SIG-M5 (cell line): ENCODE results near the gene CCNI.
"Not testable (repeated sequence)": the region's sequence is repeated elsewhere in the genome, so short reads cannot be mapped to it uniquely, and the experiment has no call there.

Source experiments
- DNase-seq: peaks from one replicate; lab custom pipeline; 2025; lab: John Stamatoyannopoulos, UW

CCNI gene, protein sequence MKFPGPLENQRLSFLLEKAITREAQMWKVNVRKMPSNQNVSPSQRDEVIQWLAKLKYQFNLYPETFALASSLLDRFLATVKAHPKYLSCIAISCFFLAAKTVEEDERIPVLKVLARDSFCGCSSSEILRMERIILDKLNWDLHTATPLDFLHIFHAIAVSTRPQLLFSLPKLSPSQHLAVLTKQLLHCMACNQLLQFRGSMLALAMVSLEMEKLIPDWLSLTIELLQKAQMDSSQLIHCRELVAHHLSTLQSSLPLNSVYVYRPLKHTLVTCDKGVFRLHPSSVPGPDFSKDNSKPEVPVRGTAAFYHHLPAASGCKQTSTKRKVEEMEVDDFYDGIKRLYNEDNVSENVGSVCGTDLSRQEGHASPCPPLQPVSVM

DNA sequence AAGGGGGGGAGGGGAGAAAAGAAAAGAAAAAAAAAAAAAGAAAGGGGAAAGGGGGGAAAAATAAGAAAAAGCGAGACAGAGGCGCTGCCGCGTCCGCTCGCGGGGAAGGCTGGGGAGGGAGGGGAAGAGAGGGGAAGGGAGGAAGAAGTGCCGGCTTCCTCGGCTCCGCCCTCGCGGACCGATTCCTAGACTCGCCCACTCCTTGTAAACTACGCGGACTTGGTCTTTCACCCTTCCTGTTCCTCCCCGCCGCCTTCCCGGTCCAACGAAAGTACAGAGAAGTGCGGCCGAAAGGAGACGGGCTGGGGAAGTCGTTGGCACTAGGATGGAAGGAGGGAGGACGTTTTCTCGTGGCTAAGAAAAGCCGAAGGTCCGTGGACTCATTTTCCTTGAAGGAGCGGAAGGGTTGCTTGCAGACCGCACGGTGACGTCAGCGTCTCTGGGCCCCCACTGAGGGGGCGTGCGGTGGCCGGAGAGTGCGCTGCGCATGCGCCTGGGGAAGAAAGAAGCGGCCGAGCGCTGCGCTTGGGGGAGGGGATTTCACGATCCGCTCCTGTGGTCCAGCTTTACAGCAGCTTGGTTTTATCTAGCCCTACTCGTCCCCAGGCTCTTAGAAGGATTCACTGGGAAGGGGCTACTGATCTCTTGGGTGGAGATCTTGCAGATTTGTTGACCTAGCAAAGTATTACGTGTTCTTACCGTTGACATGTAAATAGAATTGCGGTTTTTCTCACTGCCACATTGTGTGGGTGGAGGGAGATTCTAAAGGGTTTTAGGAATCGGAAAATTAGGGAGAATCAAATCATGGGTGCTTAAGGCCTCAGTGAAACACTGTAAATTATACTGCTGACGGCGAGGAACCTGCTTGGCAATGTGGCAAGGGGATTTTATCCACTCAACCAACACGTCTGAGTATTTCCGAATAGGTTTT, at the start of gene CCNI:
Gene CCNI, minus strand, starts transcription at position 121 of the 931 bp plus-strand sequence. CDS start 9,627 bp downstream, outside the sequence.
- peak; percentile 33 for DNase-seq

DNA sequence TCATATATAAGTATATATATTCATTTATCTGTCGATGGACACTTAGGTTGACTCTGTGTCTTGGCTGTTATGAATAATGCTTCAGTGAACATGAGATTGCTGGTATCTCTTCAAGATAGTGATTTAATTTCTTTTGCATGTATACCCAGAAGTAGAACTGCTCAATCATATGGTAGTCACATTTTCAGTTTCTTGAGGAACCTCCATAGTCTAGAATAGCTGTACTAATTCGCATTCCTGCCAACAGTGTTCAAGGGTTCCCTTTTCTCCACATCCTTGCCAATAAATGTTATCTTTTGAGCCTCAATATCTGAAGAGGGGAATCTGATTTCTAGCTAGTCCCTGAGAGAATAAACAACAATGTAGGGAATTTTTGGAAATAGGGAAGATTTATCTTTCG, 48.8 kb upstream of the CCNI start:
- DNase-seq, result no peak

DNA sequence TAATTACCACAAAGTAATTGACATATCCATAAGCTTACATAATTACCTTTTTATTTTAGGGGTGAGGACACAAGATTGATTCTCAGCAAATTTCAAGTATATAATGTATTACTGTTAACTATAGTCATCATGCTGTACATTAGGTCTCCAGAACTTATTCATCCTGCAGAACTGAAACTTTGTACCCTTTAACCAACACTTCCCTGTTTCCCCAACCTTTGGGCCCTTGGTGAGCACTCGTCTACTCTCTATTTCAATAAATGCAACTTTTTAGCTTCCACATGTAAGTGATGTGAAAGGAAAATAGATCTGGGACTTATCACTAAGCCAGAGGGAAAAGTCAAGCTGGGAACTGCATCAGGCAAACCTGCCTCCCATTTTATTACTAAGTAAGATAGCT, 47.6 kb upstream of the CCNI start:
- DNase-seq, result no peak

DNA sequence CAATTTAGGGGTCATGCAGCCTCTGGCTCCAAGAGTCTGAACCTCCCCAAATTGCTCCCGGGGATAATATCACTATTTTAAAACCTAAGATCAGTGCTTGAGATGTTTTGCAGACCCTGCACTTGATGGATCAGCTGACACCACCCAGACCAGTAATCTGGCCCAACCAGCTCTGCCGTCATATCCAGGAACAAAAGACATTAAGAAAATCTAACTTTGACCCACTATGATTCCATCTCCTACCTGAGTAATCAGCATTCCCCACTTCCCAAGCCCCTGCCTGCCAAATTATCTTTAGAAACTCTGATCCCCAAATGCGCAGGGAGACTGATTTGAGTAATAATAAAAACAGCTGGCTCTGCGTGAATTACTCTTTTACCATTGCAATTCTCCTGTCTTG, 46.9 kb upstream of the CCNI start:
- DNase-seq, result no peak

DNA sequence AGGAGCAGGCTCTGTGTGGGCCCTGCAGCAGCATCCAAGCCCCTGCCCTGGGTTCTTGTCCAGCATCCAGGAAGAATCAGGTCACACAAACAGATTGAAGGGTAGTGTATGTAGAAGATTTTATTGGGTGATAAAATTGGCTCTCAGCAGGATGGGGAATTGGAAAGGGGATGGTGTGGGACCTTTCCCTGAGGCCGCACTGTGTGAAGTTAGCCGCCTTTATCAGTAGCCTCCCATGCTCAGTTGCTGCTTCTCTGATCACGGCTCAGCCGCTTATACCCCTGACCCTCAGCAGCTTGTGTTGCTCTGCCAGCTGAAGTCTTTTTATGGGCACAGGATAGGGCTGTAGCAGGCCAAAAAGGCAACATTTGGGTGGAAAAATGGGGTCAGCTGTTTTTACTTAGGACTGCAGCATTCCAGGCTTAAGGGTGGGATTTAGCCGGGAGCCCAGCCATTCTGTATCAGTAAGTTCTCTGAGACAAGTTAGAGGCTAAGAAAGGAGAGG, 46.0 kb upstream of the CCNI start:
- DNase-seq, result no peak

DNA sequence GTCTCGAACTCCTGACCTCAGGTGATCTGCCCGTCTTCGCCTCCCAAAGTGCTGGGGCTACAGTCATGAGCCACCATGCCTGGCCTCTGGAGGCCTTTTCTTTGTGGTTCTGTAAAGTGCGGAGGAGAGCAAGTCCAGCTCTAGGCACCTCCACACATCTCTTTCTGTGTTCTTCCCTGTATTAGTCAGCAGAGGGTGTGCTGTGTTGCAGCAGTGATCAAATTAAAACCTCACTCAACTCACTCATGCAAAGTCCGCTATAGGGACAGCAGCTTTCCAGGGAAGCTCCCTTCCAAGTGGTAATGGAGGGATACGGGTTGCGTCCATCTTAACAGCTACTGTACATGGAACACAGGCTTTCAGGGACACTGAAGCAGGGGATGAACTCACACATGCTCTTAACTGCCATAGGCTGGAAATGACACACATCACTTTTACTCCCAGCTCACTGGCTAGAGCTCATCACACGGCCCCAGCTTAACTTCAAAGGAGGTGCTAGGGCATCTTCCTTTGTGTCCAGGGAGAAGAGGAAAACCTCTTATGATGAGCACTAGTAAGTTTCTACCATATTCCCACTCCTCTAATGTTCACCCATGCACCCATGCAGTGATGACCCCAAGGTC, 45.2 kb upstream of the CCNI start:
- DNase-seq, result no peak

DNA sequence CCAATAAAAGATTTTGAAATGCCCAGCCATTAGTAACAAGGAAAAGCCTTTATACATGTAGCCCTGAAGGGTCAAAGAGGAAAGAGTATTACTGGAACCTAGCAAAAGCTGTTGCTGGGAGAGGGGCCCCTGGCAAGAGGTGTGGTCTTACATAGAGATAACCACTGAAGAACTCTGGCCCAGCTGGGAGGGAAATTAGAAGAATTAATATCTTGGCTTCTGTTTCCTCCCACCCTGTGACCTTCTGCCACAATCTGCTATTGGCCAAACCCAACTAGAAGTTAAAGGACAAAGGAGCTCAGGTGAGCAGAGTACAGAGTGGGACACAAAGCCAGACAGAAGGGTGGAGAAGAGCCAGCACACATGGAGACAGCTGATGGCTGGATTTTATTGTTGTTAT, 41.9 kb upstream of the CCNI start:
- DNase-seq, result no peak

DNA sequence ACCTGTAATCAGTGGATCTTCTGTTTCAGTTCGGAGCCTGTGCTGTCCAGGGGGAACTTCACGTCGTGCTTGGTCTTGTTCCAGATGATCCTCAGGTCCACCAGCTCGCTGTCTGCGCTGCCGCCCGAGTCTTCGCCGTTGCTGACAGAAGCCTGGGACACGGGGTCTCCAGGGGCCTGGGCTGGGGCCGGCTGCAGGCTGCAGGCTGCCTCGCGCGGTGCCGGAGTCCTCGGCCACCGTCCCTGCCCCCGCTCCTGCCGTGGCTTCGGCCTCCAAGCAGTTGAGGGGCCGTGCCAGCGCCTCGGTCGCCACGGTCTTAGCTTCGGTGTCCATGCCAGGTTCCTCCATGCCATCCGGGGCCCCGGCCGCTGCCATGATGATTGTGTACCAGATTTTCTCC, 37.3 kb upstream of the CCNI start:
- DNase-seq, result no peak

DNA sequence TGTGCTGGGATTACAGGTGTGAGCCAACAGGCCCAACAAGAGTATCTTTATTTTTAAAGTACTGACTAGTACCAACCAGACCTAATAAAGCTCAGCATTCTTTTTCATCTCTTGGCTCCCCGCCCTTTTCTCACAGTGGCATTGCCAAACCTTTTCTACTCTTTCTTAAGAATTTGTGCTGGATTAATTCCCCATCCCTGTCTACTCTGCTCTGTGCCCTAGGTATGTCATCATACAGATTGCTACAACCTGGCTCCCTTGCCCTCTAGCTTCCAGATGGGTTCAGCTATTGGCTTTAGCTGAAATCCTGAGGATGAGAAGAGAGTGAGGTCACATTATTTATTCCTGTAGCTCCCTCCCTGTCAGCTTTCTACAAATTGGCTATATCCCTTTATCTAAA, 34.9 kb upstream of the CCNI start:
- DNase-seq, result no peak

DNA sequence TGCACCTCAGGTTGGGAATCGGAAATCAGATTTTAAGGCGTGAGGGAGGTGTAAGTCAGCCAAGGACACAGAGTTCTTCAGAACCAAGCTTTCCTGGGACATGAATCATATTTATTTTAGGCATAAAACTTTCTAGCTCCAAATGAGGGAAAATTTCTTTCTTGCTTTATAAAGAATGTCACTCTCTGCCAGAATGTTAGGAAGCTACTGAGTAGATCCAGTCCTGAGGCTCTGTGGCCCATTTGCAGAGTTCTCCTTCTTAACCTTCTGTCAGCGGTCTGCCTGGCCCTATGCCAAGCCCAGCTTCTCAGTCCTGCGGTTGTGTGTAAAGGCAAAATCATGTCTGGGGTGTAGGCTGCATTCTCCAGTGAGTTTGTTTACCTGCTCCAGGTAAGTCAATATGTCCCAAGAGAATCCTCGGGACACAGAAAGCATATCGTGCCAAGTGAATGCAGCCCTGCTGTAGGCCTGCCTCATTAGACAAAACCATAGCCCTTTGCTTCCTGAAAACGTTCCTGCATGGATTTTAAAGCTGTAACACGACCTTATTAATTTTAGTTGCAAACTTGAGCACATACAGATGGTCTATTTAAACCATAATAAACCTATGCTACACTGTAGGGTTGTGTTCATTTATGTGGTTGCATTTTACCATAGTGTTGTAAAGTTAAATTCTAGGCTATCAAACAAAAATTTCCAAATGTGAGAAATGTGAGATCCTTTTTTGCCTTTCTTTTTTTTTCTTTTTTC, 29.2 kb upstream of the CCNI start:
- no peak for DNase-seq

DNA sequence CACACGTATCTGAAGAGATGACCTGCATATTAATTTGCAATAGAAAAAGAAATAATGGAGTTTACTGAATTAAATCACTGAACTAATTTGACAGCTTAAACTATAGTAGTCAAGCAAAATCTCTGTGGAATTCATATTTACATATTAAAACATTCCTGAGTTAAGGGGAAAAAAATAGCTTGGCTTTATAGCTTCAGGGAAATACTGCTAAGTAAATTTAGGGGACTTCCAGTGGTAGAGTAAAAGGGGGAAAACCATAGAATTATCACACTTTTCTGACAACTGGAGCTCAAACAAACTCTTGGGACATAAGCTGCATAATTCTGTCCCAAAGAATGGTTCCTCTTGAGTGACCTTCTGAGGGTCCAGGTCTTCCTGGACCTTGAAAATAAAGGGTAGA, 28.6 kb upstream of the CCNI start:
- DNase-seq, result no peak

DNA sequence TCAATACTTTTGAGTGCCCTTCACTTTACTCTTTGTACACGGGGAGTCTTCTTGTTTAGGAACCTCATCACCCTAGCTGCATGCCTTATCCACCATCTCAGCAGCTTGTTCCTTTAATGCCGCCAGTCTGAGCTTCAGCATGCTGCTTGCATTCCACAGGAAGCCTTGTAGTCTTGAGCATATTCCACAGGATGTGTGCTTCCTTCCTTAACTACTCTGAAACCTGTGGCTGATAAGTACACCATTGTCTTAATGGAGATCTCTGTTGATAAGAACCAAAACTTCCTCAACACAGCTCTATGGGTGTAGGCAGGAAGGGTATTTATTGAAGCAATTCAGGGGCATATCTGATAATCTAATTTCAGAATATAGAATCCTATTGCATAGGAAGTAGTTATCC, 24.4 kb upstream of the CCNI start:
- no peak for DNase-seq

DNA sequence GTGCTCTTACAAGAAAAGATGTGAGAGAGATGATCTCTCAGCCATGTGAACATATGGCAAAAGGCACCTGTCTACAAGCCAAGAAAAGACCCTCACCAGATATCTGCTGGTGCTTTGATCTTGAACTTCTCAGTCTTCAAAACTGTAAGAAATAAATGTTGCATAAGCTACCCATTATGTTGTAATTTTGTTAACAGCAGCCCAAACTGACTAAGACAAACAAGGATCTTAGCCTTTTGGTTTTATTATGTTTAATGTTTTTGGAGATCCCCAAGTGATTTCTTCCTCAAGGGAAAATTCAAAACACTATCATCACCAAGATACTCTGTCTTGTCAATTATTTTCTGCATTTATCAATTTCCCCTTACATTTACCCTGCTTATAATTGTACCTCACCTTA, 21.8 kb upstream of the CCNI start:
- DNase-seq, result no peak

DNA sequence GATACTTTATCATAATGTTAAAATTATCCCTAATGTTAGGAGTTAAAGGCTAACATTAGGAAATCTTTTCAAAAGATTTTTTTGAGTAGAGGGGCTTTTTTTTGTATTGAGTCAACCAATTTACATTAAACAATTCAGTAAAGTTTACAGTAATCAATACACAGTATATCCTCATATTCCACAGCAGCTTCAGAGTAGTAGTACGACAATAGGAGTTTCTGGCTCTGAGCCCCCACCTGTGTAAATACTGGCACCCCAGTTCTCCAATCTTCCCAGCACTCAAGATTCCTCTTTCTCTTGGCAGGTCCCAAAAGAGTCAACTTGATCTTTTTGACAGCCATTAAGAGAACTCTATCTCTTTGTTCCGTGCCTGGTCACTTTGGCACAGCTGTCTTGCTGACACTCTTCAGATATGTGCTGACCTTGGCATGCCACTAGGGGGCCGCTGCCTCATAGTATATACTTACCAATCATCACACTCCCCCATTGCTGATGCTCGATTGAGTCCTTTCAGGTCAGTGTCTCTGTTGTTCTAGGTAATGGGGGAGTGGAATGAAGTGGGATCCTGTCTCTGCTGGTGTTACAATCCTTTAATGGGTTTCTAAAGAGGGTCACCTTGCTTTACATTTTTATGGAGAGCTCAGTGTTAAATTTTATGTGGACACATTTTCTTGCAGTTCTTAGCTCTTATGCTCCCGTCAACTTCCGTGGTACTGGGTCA, 19.5 kb upstream of the CCNI start:
- DNase-seq, result no peak

DNA sequence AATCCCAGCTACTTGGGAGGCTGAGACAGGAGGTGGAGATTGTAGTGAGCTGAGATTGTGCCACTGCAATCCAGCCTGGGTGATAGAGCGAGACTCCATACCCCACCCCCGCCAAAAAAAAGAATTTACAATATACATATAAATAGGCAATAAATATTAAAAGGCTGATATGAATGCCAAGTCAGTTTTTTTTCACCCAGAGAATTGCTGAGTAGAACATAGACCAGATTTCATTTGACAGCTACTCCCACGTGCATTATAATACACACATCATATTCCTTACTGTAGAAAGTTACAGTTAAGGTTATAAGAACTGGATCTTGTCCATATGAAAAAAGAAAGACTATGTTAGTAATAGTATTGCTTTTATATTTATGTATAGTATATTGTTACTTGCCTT, 18.7 kb upstream of the CCNI start:
- no peak for DNase-seq

DNA sequence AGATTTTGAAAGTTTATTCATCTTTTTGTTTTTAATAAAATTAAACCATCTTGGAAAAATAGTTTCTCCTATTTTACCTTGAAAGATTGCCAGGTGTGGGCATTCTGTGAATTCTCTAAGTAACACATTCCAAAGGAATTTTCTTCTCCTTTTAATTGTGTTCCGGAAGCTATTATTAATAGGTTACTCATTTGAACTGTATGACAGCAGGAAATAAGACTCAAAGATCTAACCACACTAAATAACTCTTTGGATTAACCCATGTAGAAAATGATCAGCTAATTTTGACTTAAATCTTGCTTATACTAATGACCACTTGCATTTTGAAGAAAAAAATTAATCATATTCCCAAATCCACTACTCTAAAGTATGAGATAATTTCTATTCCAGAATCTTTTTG, 17.6 kb upstream of the CCNI start:
- no peak for DNase-seq

DNA sequence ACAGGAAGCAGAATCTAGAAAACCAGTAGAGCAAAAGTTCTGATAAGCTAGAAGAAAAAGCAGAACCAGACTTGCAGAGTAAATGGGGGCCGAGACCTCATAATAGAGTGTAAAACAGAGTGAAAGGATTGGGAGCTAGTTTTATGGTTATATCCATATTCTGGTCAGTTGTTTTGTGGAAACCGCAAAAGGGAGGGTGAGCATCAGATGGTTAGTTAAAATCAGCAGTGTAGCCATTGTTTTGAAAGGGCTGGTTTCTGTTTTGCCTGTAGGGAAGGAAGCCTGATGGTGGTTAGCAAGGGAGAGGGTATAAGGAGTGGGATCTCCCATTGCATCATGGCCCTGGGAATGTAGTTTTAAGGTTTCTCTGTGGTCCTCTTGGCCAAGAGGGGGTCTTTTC, 17.2 kb upstream of the CCNI start:
- DNase-seq, result no peak

DNA sequence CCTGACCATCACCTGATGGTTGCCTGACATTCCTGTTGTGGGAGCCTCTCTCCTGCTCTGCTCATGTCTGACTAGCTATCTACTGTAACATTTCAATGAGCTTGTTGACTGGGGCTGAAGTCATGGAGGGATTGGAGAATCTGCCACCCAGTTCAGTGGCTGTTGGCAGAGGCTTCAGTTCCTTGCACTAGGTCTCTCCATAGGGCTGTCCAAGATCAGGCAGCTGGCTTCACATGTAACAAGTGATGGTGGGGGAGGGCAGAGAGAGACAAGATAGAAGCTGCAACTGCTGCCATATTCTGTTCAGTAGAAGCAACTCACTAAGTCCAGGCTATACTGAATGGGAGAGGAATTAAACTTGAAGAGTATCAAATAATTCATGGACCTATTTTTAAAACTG, 14.1 kb upstream of the CCNI start:
- no peak for DNase-seq

DNA sequence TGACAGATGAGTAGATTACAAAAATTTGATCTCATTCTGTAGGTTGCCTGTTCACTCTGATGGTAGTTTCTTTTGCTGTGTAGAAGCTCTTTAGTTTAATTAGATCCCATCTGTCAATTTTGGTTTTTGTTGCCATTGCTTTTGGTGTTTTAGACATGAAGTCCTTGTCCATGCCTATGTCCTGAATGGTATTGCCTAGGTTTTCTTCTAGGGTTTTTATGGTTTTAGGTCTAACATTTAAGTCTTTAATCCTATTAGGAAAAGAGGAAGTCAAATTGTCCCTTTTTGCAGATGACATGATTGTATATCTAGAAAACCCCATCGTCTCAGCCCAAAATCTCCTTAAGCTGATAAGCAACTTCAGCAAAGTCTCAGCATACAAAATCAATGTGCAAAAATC, 11.2 kb upstream of the CCNI start:
- DNase-seq, result not testable (repeated sequence)

DNA sequence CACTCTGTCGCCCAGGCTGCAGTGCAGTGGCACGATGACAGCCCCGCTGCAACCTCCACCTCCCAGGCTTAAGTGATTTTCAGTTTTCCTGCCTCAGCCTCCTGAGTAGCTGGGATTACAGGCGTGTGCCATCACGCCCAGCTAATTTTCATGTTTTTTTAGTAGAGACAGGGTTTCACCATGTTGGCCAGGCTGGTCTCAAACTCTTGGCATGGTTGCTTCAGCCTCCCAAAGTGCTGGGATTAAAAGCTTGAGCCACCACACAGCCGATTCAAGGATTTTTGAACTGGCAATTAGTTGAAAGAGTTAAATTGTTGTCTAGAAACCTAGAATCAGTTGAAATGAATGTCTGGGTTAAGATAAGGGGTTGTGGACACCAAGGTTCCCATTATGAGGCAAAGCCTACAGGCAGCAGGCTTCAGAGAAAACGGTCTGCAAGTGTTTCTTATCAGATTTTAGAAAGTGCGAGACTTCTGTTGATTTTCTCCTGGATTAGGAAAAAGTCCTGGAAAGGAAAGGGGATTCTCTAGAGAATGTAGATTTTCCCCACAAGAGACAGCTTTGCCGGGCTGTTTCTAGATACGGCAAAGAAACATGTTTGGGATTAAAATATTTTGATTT, 8.3 kb upstream of the CCNI start:
- no peak for DNase-seq
